ENCODE measurements around the gene PIEZO1. TPM values are rescaled to one million over a fixed set of nuclear protein-coding genes. Genes with fewer than 3 reads are reported as not detected.
A peak's percentile ranks its signal among the peaks of the same experiment; 100 is the strongest.

Gene PIEZO1
- total and polyA plus RNA-seq, 8 donors = 16.3 to 255 (median 31.8) TPM

GRCh38 chr16:88807142-88807625 lies 22.2 kb upstream of the PIEZO1 start:
- intact Hi-C loops (cut with DNase I) = no loop called here
- no peak overlapping the region for H3K4me3 ChIP-seq
- no peaks in the 10 kb centered on the region for H3K27me3 ChIP-seq
- WGBS, 2 donors = 80 to 90% methylated on average over 24 of the region's 24 CpGs
- H3K4me1 ChIP-seq = peaks cover 0 to 17% (median 16%) of the 10 kb centered on the region in 3 donors
- H3K9me3 ChIP-seq = no peaks in the 10 kb centered on the region
- ATAC-seq = no peak
- TF ChIP-seq, protein P1, sequence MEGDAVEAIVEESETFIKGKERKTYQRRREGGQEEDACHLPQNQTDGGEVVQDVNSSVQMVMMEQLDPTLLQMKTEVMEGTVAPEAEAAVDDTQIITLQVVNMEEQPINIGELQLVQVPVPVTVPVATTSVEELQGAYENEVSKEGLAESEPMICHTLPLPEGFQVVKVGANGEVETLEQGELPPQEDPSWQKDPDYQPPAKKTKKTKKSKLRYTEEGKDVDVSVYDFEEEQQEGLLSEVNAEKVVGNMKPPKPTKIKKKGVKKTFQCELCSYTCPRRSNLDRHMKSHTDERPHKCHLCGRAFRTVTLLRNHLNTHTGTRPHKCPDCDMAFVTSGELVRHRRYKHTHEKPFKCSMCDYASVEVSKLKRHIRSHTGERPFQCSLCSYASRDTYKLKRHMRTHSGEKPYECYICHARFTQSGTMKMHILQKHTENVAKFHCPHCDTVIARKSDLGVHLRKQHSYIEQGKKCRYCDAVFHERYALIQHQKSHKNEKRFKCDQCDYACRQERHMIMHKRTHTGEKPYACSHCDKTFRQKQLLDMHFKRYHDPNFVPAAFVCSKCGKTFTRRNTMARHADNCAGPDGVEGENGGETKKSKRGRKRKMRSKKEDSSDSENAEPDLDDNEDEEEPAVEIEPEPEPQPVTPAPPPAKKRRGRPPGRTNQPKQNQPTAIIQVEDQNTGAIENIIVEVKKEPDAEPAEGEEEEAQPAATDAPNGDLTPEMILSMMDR (IDR thresholded peaks at IDR 0.05) = no peak
- peak in 2 of 6 donors; percentile 35 to 75 for DNase-seq
- no peak for FAIRE-seq
- no peak overlapping the region for H3K27ac ChIP-seq
- no peaks in the 10 kb centered on the region for H3K36me3 ChIP-seq

DNA sequence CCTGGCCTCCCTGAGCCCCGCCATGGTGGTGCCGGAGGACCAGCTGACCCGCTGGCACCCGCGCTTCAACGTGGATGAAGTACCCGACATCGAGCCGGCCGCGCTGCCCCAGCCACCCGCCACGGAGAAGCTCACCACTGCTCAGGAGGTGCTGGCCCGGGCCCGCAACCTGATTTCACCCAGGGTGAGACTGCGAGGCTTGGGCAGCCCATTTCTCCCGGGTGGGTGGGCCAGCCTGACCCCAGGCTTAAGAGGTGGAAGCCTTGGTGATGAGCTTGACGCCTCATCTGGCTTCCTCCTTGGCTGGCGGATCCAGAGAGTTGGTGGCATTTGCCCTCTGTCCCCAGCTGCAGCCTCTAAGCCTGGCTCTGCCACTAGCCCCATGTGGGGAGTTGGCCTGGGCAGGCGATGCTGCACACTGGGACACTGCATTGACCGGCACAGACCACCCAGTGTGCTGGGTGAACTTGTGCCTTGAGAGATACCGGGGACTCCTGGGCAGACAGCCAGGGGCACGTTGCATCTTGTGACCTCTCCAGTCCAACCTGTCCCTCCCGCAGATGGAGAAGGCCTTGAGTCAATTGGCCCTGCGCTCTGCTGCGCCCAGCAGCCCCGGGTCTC lies 21.6 kb upstream of the PIEZO1 start:
- Histone ChIP-seq H3K4me1 (peaks cover 0 to 16% (median 15%) of the 10 kb centered on the region in 3 donors), H3K27ac (no peak overlapping the region), H3K27me3 (no peaks in the 10 kb centered on the region), H3K36me3 (no peaks in the 10 kb centered on the region), H3K9me3 (no peaks in the 10 kb centered on the region), H3K4me3 (no peak overlapping the region)
- no peak for ATAC-seq
- FAIRE-seq = no peak
- TF ChIP-seq, protein P1 (IDR thresholded peaks at IDR 0.05) = no peak
- DNase-seq = peak in 2 of 6 donors; percentile 31 to 43
- intact Hi-C loops (cut with DNase I) = no loop called here
- 76 to 83% methylated on average over 26 to 27 of the region's 27 CpGs for WGBS, 2 donors

- Histone ChIP-seq H3K4me1 (peaks cover 0 to 16% (median 15%) of the 10 kb centered on the region in 3 donors), H3K27ac (no peak overlapping the region), H3K27me3 (no peaks in the 10 kb centered on the region), H3K36me3 (no peaks in the 10 kb centered on the region), H3K4me3 (no peak overlapping the region), H3K9me3 (no peaks in the 10 kb centered on the region)
- FAIRE-seq = no peak
- TF ChIP-seq, protein P1 (IDR thresholded peaks at IDR 0.05) = no peak
- 90 to 92% methylated on average over 21 of the region's 21 CpGs for WGBS, 2 donors
- peak in 3 of 6 donors; percentile 38 to 82 (median 60) for DNase-seq
- ATAC-seq = no peak
- intact Hi-C loops (cut with DNase I) = no loop called here
These were observed 20.9 kb upstream of the PIEZO1 start for GRCh38 chr16:88805887-88806393.

- intact Hi-C loops (cut with DNase I) = no loop called here
- WGBS, 2 donors = 77 to 79% methylated on average over 22 of the region's 22 CpGs
- H3K27me3 ChIP-seq = no peaks in the 10 kb centered on the region
- H3K4me1 ChIP-seq = peaks cover 0 to 14% (median 9%) of the 10 kb centered on the region in 3 donors
- TF ChIP-seq, protein P1 (IDR thresholded peaks at IDR 0.05) = no peak
- peak in 1 of 6 donors; percentile 83 for DNase-seq
- FAIRE-seq = no peak
- no peaks in the 10 kb centered on the region for H3K36me3 ChIP-seq
- no peak overlapping the region for H3K27ac ChIP-seq
- ATAC-seq = no peak
- H3K9me3 ChIP-seq = no peaks in the 10 kb centered on the region
- no peak overlapping the region for H3K4me3 ChIP-seq
These were observed 20.3 kb upstream of the PIEZO1 start for GRCh38 chr16:88805340-88805715.

Measured in pancreas (tissue), 10 donors.